ENCODE results near the gene ANXA9. TPM values are rescaled to one million over a fixed set of nuclear protein-coding genes. Genes with fewer than 3 reads are reported as not detected.
A peak's percentile ranks its signal among the peaks of the same experiment; 100 is the strongest.

ANXA9 gene
- total and polyA plus RNA-seq, 2 of the 4 experiments (the other 2 are of a cell fraction): 0.21 to 0.36 TPM

DNA sequence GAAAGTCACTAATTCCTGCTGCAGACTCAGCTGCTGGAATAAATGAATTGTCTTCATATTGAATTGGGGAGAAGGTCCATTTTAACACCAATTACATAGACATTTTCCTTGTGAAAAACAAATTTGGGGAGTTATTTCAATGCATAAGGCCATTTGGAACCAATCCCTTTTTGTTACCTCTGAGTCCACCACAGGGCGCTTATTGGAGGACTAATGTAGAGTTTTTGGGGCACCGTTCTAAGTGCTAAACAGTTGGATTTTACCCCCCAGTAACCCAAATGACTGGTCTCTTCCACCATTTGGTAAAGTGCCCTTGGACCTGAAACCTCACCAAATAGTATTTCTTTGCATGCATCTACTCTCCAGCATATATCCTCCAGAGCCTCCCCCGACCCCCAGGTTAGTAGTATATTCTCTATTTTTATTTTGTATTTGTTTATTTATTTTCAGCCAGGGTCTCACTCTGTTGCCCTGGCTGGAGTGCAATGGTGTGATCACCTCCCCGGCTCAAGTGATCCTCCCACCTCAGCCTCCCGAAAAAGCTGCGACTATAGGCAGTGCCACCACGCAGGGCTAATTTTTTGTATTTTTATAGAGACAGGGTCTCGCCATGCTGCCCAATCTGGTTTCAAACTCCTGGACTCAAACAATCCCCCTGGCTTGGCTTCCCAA is 27.7 kb downstream of the ANXA9 start:
- no peak overlapping the region for H3K9ac ChIP-seq (ENCODE audit: low read depth, low read length)
- peaks cover 5% of the 10 kb centered on the region; the same call in 1 of the 2 replicates for H3K4me1 ChIP-seq (ENCODE audit: control insufficient read depth, insufficient read depth, low read length)
- H3K23ac ChIP-seq (ENCODE audit: low read depth, low read length): no peak overlapping the region
- H3K56ac ChIP-seq (ENCODE audit: extremely low read depth, insufficient read depth, low read length): no peak overlapping the region
- H2BK15ac ChIP-seq (ENCODE audit: low read depth, low read length): no peak overlapping the region; the same call in 2 of the 3 replicates
- WGBS, 2 experiments (ENCODE audit: extremely low coverage in 2 of 2, insufficient read length in 1 of 2): 83% methylated on average over 1 of the region's 8 CpGs; no CpG with 5 or more reads in 1 of the 2 experiments
- TF ChIP-seq POLR2A (IDR thresholded peaks at IDR 0.05; ENCODE audit: low read depth, low read length) (no peak), CEBPB (IDR thresholded peaks at IDR 0.05; ENCODE audit: low read depth, low read length) (no peak), RCOR1 (IDR thresholded peaks at IDR 0.05; ENCODE audit: insufficient replicate concordance, low read length) (no peak), RFX5 (IDR thresholded peaks at IDR 0.05; ENCODE audit: low read depth, low read length) (no peak), CHD1 (IDR thresholded peaks at IDR 0.05; ENCODE audit: low read depth, low read length) (no peak), RAD21 (IDR thresholded peaks at IDR 0.05; ENCODE audit: low read length) (no peak), FOS (IDR thresholded peaks at IDR 0.05; ENCODE audit: low read depth, low read length) (no peak), MAZ (IDR thresholded peaks at IDR 0.05; ENCODE audit: borderline replicate concordance, low read depth, low read length) (no peak), MAFK (IDR thresholded peaks at IDR 0.05; ENCODE audit: low read depth, low read length) (no peak), BHLHE40 (IDR thresholded peaks at IDR 0.05; ENCODE audit: low read depth, low read length) (no peak)
- TF ChIP-seq, protein P1, sequence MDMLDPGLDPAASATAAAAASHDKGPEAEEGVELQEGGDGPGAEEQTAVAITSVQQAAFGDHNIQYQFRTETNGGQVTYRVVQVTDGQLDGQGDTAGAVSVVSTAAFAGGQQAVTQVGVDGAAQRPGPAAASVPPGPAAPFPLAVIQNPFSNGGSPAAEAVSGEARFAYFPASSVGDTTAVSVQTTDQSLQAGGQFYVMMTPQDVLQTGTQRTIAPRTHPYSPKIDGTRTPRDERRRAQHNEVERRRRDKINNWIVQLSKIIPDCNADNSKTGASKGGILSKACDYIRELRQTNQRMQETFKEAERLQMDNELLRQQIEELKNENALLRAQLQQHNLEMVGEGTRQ (IDR thresholded peaks at IDR 0.05; ENCODE audit: low read depth, low read length): no peak
- TF ChIP-seq, protein P2, sequence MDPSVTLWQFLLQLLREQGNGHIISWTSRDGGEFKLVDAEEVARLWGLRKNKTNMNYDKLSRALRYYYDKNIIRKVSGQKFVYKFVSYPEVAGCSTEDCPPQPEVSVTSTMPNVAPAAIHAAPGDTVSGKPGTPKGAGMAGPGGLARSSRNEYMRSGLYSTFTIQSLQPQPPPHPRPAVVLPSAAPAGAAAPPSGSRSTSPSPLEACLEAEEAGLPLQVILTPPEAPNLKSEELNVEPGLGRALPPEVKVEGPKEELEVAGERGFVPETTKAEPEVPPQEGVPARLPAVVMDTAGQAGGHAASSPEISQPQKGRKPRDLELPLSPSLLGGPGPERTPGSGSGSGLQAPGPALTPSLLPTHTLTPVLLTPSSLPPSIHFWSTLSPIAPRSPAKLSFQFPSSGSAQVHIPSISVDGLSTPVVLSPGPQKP (IDR thresholded peaks at IDR 0.05; ENCODE audit: borderline replicate concordance, low read depth, low read length): no peak
- no peaks in the 10 kb centered on the region for H3K27me3 ChIP-seq (ENCODE audit: control insufficient read depth, insufficient read depth, low read length)
- ATAC-seq (ENCODE audit: low read depth): no peak
- BruUV-seq (replicated peaks): no TSS peak
- H3K79me1 ChIP-seq (ENCODE audit: low read depth in 1 of 2, low read length in 2 of 2): peaks cover 16 to 52% of the 10 kb centered on the region in 2 experiments
- H2BK120ac ChIP-seq (ENCODE audit: low read depth, low read length): no peak overlapping the region
- no peak overlapping the region for H3K27ac ChIP-seq (ENCODE audit: insufficient read depth, low read length)
- CTCF ChIA-PET: interaction anchor here (1.0 kb wide), 1 partner anchor 49 kb away, joined by 5 read pairs; the partner anchor contains the start of gene CDC42SE1
- H3K9me3 ChIP-seq (ENCODE audit: control insufficient read depth, insufficient read depth, low read length): no peaks in the 10 kb centered on the region
- dilution Hi-C loops (cut with HindIII; ENCODE audit: low sequenced_read_pairs, unreplicated experiment) (no loop called here), intact Hi-C loops (cut with micrococcal nuclease) (loop anchor here (5.0 to 10.0 kb wide), 2 partner anchors 52 to 445 kb away; partner anchors contain the start of gene MLLT11), in situ Hi-C loops (cut with MboI; ENCODE audit: low sequenced_read_pairs) (no loop called here)
- no peak overlapping the region for H2BK20ac ChIP-seq (ENCODE audit: low read depth, low read length)
- peaks cover 11% of the 10 kb centered on the region for H3K9me1 ChIP-seq (ENCODE audit: insufficient read depth, low read length)
- H2AK9ac ChIP-seq (replicated peaks; ENCODE audit: low read depth, low read length, poor library complexity): no peak overlapping the region
- H3K18ac ChIP-seq (ENCODE audit: low read depth, low read length): no peak overlapping the region
- H3K4ac ChIP-seq (ENCODE audit: low read depth, low read length): no peak overlapping the region
- DNase-seq: no peak
- H3K14ac ChIP-seq (replicated peaks; ENCODE audit: low read depth, low read length): no peak overlapping the region
- no peak overlapping the region for H2AFZ ChIP-seq (replicated peaks; ENCODE audit: low read length, poor library complexity)
- H4K20me1 ChIP-seq (ENCODE audit: insufficient read depth, low read length): no peaks in the 10 kb centered on the region
- H4K8ac ChIP-seq (ENCODE audit: low read depth in 2 of 2, low read length in 2 of 2): no peak overlapping the region
- peak overlapping the region; percentile 81; the same call in 1 of the 2 replicates for H3K4me2 ChIP-seq (ENCODE audit: low read depth, low read length)
- H4K5ac ChIP-seq (ENCODE audit: low read depth, low read length): no peak overlapping the region
- no peak overlapping the region for H2AK5ac ChIP-seq (ENCODE audit: low read depth, low read length)
- no peak overlapping the region for H4K91ac ChIP-seq (ENCODE audit: insufficient read depth, low read depth, low read length)
- peak overlapping the region; percentile 3 for H2BK5ac ChIP-seq (ENCODE audit: low read depth, low read length, poor library complexity, severe bottlenecking)
- no peaks in the 10 kb centered on the region for H3K36me3 ChIP-seq (ENCODE audit: control insufficient read depth, insufficient read depth, low read length)
- no peak overlapping the region for H3K4me3 ChIP-seq (ENCODE audit: insufficient read depth, low read depth, low read length)
- POLR2A ChIA-PET (ENCODE audit: unreplicated experiment): no interaction called here

All from IMR-90 (cell line).